Loucy (cell line): Measurements from ENCODE around the gene DYNC2H1.

ENCODE experiments used
- EZH2phosphoT487 ChIP-seq: fragments of 200-600 bp; IDR thresholded peaks from 2 replicates; pipeline ENCODE4 v1.6.1; 2018; ENCODE audit warnings: antibody characterized with exemption, mild to moderate bottlenecking, moderate library complexity, borderline replicate concordance
- TF ChIP-seq, protein P1 (sequence below): fragments of 200-600 bp; sonication (generic); conservative IDR thresholded peaks from 2 replicates; pipeline ENCODE4 v1.5.1; 2014; ENCODE audit warnings: mild to moderate bottlenecking, antibody characterized with exemption, low read length

- TF ChIP-seq, protein P1, sequence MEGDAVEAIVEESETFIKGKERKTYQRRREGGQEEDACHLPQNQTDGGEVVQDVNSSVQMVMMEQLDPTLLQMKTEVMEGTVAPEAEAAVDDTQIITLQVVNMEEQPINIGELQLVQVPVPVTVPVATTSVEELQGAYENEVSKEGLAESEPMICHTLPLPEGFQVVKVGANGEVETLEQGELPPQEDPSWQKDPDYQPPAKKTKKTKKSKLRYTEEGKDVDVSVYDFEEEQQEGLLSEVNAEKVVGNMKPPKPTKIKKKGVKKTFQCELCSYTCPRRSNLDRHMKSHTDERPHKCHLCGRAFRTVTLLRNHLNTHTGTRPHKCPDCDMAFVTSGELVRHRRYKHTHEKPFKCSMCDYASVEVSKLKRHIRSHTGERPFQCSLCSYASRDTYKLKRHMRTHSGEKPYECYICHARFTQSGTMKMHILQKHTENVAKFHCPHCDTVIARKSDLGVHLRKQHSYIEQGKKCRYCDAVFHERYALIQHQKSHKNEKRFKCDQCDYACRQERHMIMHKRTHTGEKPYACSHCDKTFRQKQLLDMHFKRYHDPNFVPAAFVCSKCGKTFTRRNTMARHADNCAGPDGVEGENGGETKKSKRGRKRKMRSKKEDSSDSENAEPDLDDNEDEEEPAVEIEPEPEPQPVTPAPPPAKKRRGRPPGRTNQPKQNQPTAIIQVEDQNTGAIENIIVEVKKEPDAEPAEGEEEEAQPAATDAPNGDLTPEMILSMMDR, result no peak
- no peak for TF ChIP-seq EZH2phosphoT487
Measured at GRCh38 chr11:103525069-103525468, 415.8 kb downstream of the DYNC2H1 start.
